GM12801 (cell line): ENCODE results near the gene AGT.

Experiments used
- TF ChIP-seq, protein P1 (sequence below): IDR thresholded peaks from one replicate; pipeline ENCODE4 v1.5.1; 2011; ENCODE audit warnings: control low read depth; ENCODE audit not compliant: insufficient read length; ENCODE audit errors: extremely low read depth

Gene AGT

DNA sequence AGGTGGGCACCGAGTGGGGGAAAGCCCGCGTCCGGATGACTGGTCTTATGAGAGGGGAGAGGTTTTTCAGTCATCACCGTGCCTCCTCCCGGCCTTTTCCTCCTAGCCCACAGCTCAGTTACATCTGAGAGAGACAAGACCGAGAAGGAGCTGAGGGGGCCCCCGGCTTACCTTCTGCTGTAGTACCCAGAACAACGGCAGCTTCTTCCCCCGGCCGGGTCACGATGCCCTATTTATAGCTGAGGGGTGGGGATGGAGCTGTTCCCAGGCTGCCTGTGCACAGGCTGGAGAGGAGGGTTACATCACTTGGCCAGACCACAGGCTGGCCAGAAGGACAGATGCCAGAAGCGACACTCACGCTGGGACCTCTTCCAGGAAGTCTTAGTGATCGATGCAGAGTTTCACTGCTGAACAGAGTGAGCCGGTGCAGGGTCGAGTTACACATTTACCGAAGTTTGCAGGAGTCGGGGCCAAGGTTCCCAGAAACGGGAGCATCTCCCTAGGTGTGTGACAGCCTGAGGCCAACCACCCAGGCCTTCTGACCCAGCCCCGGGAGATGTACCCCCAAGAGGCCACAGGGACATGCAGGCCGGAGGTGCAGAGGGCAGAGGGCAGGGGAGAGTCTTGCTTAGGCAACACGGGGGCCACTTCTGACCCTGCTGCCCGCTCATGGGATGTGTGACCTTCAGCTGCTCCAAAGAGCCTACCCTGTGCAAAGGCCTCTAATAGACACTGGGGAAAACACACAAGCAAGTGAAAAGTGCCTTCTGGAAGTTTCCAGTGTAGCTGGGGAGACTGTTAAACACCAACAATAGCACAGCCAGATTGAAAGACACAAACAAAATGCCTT, at the start of gene AGT:
TSS of gene AGT (minus strand) at position 208 of the 850 bp plus-strand sequence. CDS start 3,299 bp downstream, outside the sequence.
- TF ChIP-seq, protein P1, sequence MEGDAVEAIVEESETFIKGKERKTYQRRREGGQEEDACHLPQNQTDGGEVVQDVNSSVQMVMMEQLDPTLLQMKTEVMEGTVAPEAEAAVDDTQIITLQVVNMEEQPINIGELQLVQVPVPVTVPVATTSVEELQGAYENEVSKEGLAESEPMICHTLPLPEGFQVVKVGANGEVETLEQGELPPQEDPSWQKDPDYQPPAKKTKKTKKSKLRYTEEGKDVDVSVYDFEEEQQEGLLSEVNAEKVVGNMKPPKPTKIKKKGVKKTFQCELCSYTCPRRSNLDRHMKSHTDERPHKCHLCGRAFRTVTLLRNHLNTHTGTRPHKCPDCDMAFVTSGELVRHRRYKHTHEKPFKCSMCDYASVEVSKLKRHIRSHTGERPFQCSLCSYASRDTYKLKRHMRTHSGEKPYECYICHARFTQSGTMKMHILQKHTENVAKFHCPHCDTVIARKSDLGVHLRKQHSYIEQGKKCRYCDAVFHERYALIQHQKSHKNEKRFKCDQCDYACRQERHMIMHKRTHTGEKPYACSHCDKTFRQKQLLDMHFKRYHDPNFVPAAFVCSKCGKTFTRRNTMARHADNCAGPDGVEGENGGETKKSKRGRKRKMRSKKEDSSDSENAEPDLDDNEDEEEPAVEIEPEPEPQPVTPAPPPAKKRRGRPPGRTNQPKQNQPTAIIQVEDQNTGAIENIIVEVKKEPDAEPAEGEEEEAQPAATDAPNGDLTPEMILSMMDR: no peak

DNA sequence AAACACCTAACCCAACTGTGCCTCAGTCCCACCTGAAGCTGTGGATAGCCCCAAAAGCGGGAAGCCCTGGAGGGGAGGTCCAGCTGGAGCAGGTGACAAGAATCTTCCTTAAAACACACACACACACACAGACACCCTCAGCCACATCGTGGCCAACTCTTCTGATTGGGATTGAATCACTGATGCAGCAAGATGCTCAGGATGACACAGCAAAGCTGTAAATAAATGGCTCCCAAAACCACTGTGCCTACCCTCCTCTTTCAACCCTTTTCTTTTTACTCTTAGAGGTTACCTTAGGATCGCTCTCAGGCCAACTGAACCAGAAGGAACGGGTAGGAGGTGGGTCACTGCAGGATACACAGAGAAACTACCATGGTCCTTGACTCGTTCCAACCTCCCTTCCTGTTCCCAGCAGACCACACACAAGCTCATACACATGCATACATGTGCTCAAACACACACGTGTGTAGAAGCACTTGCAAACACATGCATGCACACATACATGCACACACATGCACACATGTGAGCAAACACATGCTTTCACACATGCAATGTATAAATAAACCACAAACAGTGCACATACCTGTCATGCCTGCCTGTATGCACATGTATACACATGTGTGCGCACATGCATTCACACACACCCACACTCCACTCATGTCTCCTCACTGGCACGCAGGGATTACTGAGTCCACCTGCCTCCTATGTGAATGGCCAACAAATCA, 47.7 kb upstream of the AGT start:
- TF ChIP-seq, protein P1: no peak

DNA sequence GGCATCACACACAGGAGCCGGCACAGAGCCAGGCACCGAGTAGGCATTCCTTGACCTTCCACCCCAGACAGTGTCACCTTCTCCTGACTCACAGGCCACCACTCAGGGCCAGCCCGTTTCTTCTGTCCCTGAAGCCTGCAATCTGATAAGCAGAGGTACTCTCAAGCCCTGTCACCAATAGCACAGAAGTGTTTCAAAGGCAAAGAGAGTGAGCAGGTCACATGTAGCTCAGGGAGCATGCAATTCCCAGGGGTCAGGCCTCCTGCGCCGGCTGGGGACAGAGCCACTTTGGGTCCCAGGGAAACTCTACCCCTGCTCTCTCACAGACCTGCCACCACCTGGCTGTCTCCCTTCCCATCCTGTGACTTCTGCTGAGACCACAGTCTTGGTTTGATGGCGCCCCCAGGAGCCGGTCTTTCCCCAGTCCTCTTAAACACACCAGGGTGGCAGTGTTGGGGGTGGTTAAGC, 46.5 kb upstream of the AGT start:
- TF ChIP-seq, protein P1: no peak

DNA sequence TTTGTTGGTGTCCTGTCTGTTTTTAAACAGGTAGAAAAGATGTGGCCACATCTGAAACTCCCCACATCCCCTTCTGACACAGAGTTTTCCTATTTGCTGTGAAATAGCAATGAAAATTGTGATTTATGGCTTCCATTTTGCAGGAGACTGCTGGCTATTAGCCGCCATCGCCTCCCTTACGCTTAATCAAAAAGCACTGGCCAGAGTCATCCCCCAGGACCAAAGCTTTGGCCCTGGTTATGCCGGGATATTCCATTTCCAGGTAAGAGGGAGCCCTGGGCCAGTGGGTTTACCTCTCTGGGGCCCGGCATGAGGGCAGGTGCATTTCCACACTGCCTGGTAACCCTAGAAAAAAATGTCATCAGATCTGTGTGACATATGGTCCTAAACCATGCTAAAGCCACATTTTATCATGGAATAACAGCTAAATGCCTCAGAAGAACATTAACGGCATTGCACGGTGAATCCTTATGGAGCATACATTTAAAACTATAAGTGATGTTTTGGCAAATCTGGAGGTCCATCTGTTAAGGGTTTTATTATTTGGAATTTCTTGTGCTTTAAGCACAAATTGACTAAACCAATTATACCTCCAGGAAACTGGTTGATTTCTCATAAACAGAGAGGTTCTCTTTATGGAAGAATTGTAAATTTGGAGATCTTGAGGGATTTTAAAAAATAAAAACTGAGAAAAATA, 45.6 kb upstream of the AGT start:
- TF ChIP-seq, protein P1: no peak

DNA sequence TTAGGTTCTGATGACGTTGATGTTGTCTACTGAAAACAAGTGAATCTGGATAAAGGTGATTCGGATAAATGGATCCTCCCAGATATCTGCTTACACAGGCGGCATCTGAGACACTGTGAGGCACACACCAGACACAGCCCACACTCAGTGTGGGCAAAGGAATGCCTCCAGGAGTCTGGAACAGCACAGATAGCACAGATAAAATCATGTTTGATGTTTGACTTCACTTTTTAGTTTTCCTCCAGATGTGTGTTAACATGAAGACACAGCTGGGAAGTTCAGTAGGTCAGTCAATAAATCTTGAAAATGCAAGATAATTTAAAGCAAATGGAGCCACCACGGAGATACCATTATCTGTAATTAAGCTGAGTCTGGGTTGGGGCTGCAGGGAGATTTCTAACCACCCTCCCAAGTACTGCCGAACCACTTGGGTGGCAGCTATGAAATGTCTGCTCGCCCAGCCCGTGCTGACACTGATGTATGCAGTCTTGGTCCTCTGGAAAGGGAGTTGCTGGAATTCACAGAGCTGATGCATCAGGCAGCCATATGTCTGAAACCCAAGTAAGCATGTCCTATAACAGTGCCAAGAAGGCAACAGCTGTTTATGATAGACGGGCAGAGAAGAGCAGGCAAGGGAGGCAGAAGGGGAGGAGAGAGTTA, 44.9 kb upstream of the AGT start:
- TF ChIP-seq, protein P1: no peak

DNA sequence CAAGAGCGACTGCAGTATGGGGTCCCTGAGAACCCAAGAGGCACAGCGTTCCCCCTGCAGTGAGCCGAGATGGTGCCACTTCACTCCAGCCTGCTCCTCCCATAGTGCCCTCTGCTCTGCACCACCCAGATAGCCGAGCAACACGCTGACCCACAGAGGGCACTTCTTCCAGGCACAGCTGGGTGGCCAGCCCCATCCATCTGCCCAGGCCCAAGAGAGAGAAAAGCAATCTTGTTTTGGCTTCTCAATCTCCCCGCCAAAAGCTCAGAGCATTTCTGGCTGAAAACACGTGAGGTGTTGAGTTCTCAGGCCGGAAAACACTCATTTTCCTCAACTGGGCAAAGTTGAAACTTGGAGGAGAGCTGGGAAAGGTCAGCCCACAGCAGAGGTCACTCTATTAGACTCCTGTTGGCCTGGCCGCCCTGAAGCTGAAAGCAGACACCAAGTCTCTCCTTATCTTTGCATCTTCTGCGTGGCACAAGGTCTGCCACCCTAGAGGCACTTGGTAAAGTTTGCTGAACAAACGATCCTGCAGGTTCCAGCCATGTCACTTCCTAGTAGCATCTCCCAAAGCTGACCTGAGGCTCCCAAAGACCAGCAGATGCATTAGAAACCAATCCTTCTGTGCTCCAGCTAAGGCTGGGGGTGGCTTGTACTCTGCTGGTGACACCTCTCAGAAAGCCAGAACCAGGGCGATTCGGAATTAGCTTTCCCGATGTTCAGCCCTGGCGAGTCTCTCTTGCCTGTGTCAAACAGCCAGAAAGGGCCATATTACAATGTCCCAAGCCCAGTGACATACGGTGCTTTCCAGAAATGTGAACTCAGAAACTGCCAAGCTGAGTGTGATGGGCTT, 44.2 kb upstream of the AGT start:
- TF ChIP-seq, protein P1: no peak
